GM18907 (cell line): ENCODE results near the gene TRIM3.

Experiments used
- ATAC-seq: cut with Tn5 transposase; IDR thresholded peaks from one replicate; pipeline ENCODE4 v1.9.1; 2021; ENCODE audit warnings: mild to moderate bottlenecking, moderate library complexity; ENCODE audit not compliant: unreplicated experiment

TRIM3 gene

GRCh38 chr11:6404342-6405051 is 69.2 kb downstream of the TRIM3 start:
- no peak for ATAC-seq

DNA sequence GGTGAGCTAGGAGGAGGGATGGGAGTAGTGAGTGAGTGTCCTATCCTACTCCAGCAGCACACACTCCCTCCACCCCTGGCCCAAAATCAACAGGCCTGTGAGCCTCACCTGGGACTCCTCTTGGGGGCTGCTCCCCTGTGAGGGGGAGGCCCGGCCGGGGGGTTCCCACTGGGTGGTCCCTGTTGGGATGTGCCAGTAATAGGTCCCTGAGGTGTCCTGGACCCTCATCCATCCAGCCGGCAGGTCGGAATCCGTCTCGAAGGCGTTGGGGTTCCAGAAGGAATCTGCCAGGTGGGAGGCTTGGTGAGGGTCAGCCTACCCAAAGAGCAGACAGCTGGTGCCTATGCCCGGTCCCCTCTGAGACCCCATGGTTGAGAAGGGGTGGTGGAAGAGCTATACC is 70.2 kb downstream of the TRIM3 start:
- ATAC-seq, result no peak

- peak; percentile 96 for ATAC-seq
Observed at GRCh38 chr11:6402561-6402981, 71.2 kb downstream of the TRIM3 start.

DNA sequence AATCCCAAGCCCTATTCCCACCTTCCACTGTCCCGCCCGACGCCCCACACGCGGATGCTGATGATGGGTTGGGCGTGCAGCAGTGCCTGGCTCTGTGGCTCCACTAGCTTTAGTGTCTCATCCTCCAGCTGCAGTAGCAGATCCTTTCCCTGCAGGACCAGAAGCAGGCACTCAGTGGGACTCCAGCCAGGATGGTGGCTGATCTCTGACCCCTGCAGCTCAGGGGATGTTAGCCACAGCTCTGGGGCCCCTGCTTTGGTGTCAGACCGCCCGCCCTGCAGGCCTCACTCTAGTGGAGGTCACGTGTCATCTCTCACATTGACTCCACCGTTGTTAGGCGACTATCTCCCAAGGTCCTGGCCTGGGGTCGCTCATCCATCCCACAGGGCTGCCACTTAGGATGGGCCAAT is 71.7 kb downstream of the TRIM3 start:
- peak; percentile 42 for ATAC-seq

DNA sequence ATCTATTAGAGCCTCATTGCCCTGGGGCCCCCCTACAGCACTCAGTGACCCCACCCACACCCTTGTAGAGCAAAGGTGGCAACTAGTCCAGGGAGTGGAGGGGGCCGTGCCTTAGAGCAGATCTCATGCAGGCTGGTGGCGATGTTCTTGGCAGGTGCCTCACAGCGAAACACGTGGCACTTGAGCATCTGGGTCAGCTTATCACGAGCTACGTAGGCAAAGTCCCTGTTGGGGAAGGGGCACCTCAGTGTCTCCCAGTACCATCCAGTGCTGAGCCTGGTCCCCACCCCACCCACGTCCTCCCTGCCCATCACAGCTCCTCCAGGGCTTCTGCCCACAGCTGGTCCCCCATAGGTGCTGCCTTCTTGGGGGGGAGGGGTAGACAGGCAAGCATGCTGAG is 72.3 kb downstream of the TRIM3 start:
- ATAC-seq, result no peak

DNA sequence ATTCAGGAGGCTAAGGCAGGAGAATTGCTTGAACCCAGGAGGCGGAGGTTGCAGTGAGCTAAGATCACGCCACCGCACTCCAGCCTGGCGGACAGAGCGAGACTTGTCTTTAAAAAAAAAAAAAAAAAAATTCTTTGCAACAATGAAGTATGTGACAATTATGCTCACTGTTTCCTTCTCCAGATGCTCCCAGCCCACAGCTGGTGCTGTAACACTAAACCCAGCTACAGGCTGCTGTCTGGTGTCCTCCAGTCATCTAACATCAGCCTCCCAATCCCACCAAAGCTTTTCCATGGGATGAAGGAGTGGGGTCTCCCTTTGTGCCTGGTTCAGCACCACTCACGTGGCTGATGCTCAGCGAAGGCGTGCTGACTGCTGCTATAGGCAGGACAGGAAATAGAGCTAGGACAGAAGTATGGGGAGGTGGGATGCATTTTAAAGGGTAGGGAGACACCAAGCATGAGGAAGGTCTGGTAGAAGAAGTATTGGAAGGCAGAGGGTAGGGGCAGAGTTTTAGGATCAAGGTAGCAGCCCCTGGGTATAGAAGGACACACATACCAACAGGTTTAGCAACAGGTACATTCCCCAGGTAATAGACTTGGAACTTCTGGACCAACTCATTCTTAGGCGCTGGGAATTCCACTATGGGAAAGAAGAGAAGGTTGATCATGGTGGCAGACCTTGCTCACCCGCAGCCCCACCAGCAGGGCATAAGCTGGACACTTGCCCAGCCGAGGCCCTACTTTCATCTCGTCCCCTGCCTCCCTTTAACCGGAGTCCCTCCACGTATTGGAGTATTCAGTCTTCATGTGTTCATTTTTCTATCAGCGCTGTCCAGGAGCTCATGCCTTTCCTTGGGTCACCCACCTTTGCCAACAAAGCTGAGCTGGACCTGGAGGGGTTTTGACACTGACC is 73.1 kb downstream of the TRIM3 start:
- ATAC-seq, result no peak
